HepG2 (cell line): ENCODE data around the gene MIPEP. TPM values are rescaled to one million over a fixed set of nuclear protein-coding genes. Genes with fewer than 3 reads are reported as not detected.

Experiments
- ATAC-seq: fragments of 200-7000 bp; cut with Tn5 transposase; 3 replicates; pipeline ENCODE4 v1.9.1; 2020; ENCODE audit warnings: mild to moderate bottlenecking, moderate library complexity
- BruUV-seq: library from RNA; stranded (reverse); fragments of 400-500 nt; replicated peaks from 2 replicates; lab custom pipeline; 2021; lab: Mats Ljungman, UMichigan
- CTCF ChIA-PET: fragments of 300-600 bp; formaldehyde crosslinking; extraction: SDS; loops from one replicate; lab custom pipeline; 2021; ENCODE audit warnings: low total read pairs, inconsistent platforms, low intra/inter-chr PET ratio; lab: Yijun Ruan, JAX
- POLR2A ChIA-PET: fragments of 350-600 bp; sonication (Branson Sonifier 250); formaldehyde crosslinking; loops from one replicate; lab custom pipeline; 2020; ENCODE audit warnings: antibody characterized with exemption, inconsistent platforms; lab: Yijun Ruan, JAX
- DNase-seq: peaks from one replicate; pipeline ENCODE4 v3.0.0-alpha.2; 2015; ENCODE audit warnings: low spot score
- FAIRE-seq: peaks from 3 replicates; lab custom pipeline; 2011; peaks lifted over from hg19 to GRCh38; lab: Jason Lieb, UNC
- H2AFZ ChIP-seq: one replicate; pipeline ENCODE4 v1.6.1; 2011; ENCODE audit warnings: low read length, inconsistent platforms
- H3K27ac ChIP-seq: fragments of 300-600 bp; 3 replicates; pipeline ENCODE4 v1.8.0; 2011; ENCODE audit warnings: mixed run types, mild to moderate bottlenecking, mixed read lengths, low read length, inconsistent platforms; ENCODE audit not compliant: insufficient read depth; ENCODE audit errors: extremely low read length
- H3K27me3 ChIP-seq, 2 experiments: fragments of 200-600 bp in 1 of 2; 2 replicates in 1 of 2; 3 replicates in 1 of 2; pipeline versions ENCODE4 v1.6.0 to v1.8.0; 2011; ENCODE audit warnings: low read length in 2 of 2, mild to moderate bottlenecking in 2 of 2, moderate library complexity in 2 of 2, inconsistent platforms in 1 of 2; ENCODE audit not compliant: insufficient read depth in 2 of 2, control insufficient read depth in 1 of 2
- H3K36me3 ChIP-seq, 2 experiments: fragments of 200-600 bp in 1 of 2; replicated peaks in 1 of 2; 2 replicates in 1 of 2; 3 replicates in 1 of 2; pipeline versions ENCODE4 v1.5.1 to v1.8.0; 2011; ENCODE audit warnings: low read length in 2 of 2, inconsistent platforms in 1 of 2; ENCODE audit not compliant: insufficient read depth in 2 of 2, control insufficient read depth in 1 of 2
- H3K4me1 ChIP-seq: 2 replicates; pipeline ENCODE4 v1.5.1; 2012; ENCODE audit warnings: low read length, inconsistent platforms; ENCODE audit not compliant: insufficient read depth
- H3K4me2 ChIP-seq: 2 replicates; pipeline ENCODE4 v1.6.0; 2011; ENCODE audit warnings: low read depth, low read length, inconsistent platforms
- H3K4me3 ChIP-seq, 3 experiments: fragments of 200-600 bp in 1 of 3; sonication (generic), shearing (Covaris generic) in 1 of 3; replicated peaks in 1 of 3; 2 replicates each; pipeline ENCODE4 v1.5.1; 2011 to 2016; ENCODE audit warnings: low read length in 3 of 3, inconsistent platforms in 2 of 3, low read depth in 2 of 3, mild to moderate bottlenecking in 2 of 3, control low read depth in 1 of 3, mixed read lengths in 1 of 3; ENCODE audit not compliant: insufficient read depth in 1 of 3
- H3K79me2 ChIP-seq: one replicate; pipeline ENCODE4 v1.6.1; 2011; ENCODE audit warnings: low read length, inconsistent platforms; ENCODE audit not compliant: insufficient read depth
- H3K9ac ChIP-seq: 2 replicates; pipeline ENCODE4 v1.6.0; 2011; ENCODE audit warnings: mild to moderate bottlenecking, low read depth, low read length, inconsistent platforms; ENCODE audit not compliant: insufficient read depth
- H3K9me3 ChIP-seq: 2 replicates; pipeline ENCODE4 v1.5.1; 2012; ENCODE audit warnings: mild to moderate bottlenecking, low read length
- H4K20me1 ChIP-seq: 2 replicates; pipeline ENCODE4 v1.6.0; 2011; ENCODE audit warnings: inconsistent platforms, mild to moderate bottlenecking, low read length, moderate library complexity; ENCODE audit not compliant: insufficient read depth
- HOXA5 ChIP-seq: sonication (generic); formaldehyde crosslinking; IDR thresholded peaks from 2 replicates; pipeline ENCODE4 v1.4.0; 2020; ENCODE audit warnings: missing genetic modification reagents
- MIER2 ChIP-seq: IDR thresholded peaks from 2 replicates; pipeline ENCODE4 v1.6.1; 2016; ENCODE audit warnings: missing biosample characterization, missing genetic modification reagents
- NR2F2 ChIP-seq: IDR thresholded peaks from 2 replicates; pipeline ENCODE4 v1.6.1; 2012; ENCODE audit warnings: low read depth, inconsistent platforms, borderline replicate concordance
- RARG ChIP-seq: sonication (generic); formaldehyde crosslinking; IDR thresholded peaks from 2 replicates; pipeline ENCODE4 v1.4.0; 2020; ENCODE audit warnings: low read depth, mild to moderate bottlenecking, missing genetic modification reagents
- SIN3A ChIP-seq: IDR thresholded peaks from 2 replicates; pipeline ENCODE4 v1.6.1; 2011; ENCODE audit warnings: low read depth, mild to moderate bottlenecking, control low read depth, low read length, borderline replicate concordance
- ZFP36 ChIP-seq: fragments of 150-350 bp; IDR thresholded peaks from 2 replicates; pipeline ENCODE4 v1.6.1; 2018; ENCODE audit warnings: borderline replicate concordance, low read length, low read depth; ENCODE audit not compliant: partially characterized antibody
- ZNF496 ChIP-seq: sonication (generic); formaldehyde crosslinking; IDR thresholded peaks from 2 replicates; pipeline ENCODE4 v1.8.1; 2023; ENCODE audit warnings: mild to moderate bottlenecking, moderate library complexity, missing genetic modification reagents; ENCODE audit not compliant: insufficient replicate concordance
- ZNF605 ChIP-seq: sonication (generic); formaldehyde crosslinking; IDR thresholded peaks from 2 replicates; pipeline ENCODE4 v1.8.0; 2022; ENCODE audit warnings: mild to moderate bottlenecking, missing genetic modification reagents
- WGBS: methylation state at CpG from one replicate; pipeline ENCODE4 v1.1.6; 2017; ENCODE audit warnings: low lambda C conversion rate; 5-methylcytosine and 5-hydroxymethylcytosine counted together
- in situ Hi-C: cut with HindIII; loops from 2 replicates; pipeline ENCODE4 v1.10.0; 2017; ENCODE audit warnings: low pct_unique_long_range_greater_than_20kb; ENCODE audit not compliant: extremely low pct_ligation_motif_present
- intact Hi-C: fragments of 100-400 bp; cut with micrococcal nuclease; formaldehyde crosslinking; loops from one replicate; pipeline ENCODE4 v1.10.0; 2022; ENCODE audit not compliant: unreplicated experiment
- polyA plus RNA-seq, 8 experiments: library from polyadenylated mRNA; depleted of rRNA in 3 of 8; stranded (reverse) in 7 of 8; unstranded in 1 of 8; fragments of >200 nt; fragmentation: Illumina TruSeq in 4 of 8; extraction: Trizol in 4 of 8; gene quantifications; 2 replicates each; pipeline versions ENCODE4 v1.2.1 to v1.2.3, GENCODE V29; 2011 to 2016; ENCODE audit warnings: low read depth in 4 of 8, missing spikeins in 1 of 8, mixed read lengths in 1 of 8; ENCODE audit not compliant: insufficient read depth in 1 of 8
- total RNA-seq, 5 experiments: library from RNA; depleted of rRNA; stranded (reverse); fragments of >200 nt; fragmentation: Illumina TruSeq; extraction: Trizol; gene quantifications; 2 replicates each; pipeline ENCODE4 v1.2.3, GENCODE V29; 2016; ENCODE audit warnings: low read depth in 1 of 5
- TF ChIP-seq, protein P1 (sequence below): sonication (generic); formaldehyde crosslinking; IDR thresholded peaks from 2 replicates; pipeline ENCODE4 v1.4.0; 2020; ENCODE audit warnings: low read depth, missing genetic modification reagents
- TF ChIP-seq, protein P2 (sequence below): sonication (generic); formaldehyde crosslinking; IDR thresholded peaks from 2 replicates; pipeline ENCODE4 v1.4.0; 2020; ENCODE audit warnings: missing genetic modification reagents, borderline replicate concordance

The MIPEP gene
- total and polyA plus RNA-seq, 2 of the 13 experiments (the other 11 are each of a cell fraction or from before 2014, with no cell fraction given) = 9.3 to 24.1 TPM

DNA sequence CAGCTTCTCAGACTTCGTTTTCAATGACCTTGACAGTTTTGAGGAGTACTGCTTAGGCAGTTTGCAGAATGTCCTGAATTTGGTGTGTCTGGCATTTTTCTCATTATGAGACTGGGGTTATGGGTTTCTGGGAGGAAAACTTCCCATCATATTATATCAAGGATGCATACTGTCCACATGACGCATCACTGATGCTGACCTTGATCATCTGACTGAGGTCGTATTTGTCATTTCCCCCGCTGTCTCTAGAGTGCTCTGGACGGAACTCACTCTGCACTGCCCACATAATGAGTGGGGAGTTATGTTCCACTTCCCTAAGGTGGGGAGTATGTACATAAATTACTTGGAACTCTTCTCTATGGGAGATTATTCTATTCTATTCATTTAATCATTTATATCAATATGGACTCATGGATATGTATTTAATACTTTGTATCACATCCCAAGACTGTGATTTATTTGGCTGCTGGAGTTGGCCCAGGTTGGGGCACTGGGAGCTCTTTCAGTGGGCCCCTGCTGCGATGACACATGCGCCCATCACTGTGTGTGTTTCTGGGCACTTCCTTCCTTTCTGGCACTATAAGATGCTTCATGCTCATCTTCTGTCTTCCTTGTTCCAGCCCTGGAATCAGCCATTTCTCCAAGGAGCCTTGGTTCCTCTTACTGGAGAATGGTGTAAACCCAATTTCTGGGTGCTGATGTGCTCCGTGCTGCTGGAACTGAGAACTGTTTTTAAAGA is 138.6 kb downstream of the MIPEP start:
- no peak for ATAC-seq

DNA sequence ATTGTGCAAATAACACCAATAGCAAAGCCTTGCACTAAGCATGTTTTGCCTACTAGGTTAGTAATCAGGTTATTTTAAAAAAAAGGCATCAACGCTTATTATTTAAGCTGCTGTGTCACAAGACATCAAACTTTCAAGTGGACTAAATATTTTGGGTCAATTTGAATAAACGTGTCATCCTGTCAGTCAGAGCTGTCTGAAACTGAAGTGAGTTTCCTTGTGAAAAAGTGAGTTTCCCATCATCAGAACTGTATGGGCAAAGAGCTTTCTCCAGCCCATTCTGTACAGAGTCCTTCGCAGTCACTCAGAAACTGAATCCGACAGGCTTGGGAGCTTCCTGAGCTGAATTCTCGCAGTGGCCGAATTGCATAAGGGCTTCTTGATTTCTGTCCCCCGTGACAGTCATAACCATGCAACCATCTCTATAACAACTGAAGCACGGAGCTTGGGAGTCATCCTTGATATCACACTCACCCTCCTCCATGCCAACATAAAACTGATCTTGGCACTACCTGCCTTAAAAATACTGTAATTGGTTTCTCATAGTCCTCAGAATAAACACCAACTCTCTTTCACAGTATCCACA is 139.8 kb downstream of the MIPEP start:
- H2AFZ ChIP-seq = no peak overlapping the region
- BruUV-seq = no TSS peak
- H3K9ac ChIP-seq = no peak overlapping the region
- ATAC-seq = no peak
- H3K4me1 ChIP-seq = peaks cover 43% of the 10 kb centered on the region
- no peaks in the 10 kb centered on the region for H4K20me1 ChIP-seq
- intact Hi-C loops = no loop called here
- no peak for FAIRE-seq
- H3K79me2 ChIP-seq = no peaks in the 10 kb centered on the region
- in situ Hi-C loops = no loop called here
- H3K27me3 ChIP-seq = no peaks in the 10 kb centered on the region
- no peak overlapping the region for H3K4me3 ChIP-seq
- no peaks in the 10 kb centered on the region for H3K9me3 ChIP-seq
- no peaks in the 10 kb centered on the region; a peak in 1 of 5 replicates for H3K36me3 ChIP-seq
- 87% methylated on average over 4 of the region's 8 CpGs for WGBS
- no peak for DNase-seq
- H3K27ac ChIP-seq = no peak overlapping the region
- POLR2A ChIA-PET = no interaction called here
- no peak overlapping the region for H3K4me2 ChIP-seq
- CTCF ChIA-PET = no interaction called here
- TF ChIP-seq HOXA5 (CRISPR knock-in tag) (no peak), MIER2 (CRISPR knock-in tag) (no peak), ZNF605 (CRISPR knock-in tag) (no peak), ZFP36 (no peak)
- TF ChIP-seq, protein P1, sequence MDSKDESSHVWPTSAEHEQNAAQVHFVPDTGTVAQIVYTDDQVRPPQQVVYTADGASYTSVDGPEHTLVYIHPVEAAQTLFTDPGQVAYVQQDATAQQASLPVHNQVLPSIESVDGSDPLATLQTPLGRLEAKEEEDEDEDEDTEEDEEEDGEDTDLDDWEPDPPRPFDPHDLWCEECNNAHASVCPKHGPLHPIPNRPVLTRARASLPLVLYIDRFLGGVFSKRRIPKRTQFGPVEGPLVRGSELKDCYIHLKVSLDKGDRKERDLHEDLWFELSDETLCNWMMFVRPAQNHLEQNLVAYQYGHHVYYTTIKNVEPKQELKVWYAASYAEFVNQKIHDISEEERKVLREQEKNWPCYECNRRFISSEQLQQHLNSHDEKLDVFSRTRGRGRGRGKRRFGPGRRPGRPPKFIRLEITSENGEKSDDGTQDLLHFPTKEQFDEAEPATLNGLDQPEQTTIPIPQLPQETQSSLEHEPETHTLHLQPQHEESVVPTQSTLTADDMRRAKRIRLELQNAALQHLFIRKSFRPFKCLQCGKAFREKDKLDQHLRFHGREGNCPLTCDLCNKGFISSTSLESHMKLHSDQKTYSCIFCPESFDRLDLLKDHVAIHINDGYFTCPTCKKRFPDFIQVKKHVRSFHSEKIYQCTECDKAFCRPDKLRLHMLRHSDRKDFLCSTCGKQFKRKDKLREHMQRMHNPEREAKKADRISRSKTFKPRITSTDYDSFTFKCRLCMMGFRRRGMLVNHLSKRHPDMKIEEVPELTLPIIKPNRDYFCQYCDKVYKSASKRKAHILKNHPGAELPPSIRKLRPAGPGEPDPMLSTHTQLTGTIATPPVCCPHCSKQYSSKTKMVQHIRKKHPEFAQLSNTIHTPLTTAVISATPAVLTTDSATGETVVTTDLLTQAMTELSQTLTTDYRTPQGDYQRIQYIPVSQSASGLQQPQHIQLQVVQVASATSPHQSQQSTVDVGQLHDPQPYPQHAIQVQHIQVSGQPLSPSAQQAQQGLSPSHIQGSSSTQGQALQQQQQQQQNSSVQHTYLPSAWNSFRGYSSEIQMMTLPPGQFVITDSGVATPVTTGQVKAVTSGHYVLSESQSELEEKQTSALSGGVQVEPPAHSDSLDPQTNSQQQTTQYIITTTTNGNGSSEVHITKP (CRISPR knock-in tag) = no peak

More for the DNA sequence above, 138.6 kb downstream of the MIPEP start:
- CTCF ChIA-PET = no interaction called here
- FAIRE-seq (no peak), DNase-seq (no peak)
- Histone ChIP-seq H3K79me2 (no peaks in the 10 kb centered on the region), H3K9ac (no peak overlapping the region), H4K20me1 (no peaks in the 10 kb centered on the region), H3K4me2 (no peak overlapping the region), H3K27ac (no peak overlapping the region), H3K27me3 (no peaks in the 10 kb centered on the region), H3K9me3 (no peaks in the 10 kb centered on the region), H2AFZ (no peak overlapping the region), H3K4me1 (peaks cover 47% of the 10 kb centered on the region), H3K4me3 (no peak overlapping the region), H3K36me3 (no peaks in the 10 kb centered on the region; a peak in 1 of 5 replicates)
- POLR2A ChIA-PET = no interaction called here
- no TSS peak for BruUV-seq
- TF ChIP-seq ZNF496 (CRISPR knock-in tag) (no peak), RARG (CRISPR knock-in tag) (no peak), SIN3A (no peak), NR2F2 (no peak)
- TF ChIP-seq, protein P2, sequence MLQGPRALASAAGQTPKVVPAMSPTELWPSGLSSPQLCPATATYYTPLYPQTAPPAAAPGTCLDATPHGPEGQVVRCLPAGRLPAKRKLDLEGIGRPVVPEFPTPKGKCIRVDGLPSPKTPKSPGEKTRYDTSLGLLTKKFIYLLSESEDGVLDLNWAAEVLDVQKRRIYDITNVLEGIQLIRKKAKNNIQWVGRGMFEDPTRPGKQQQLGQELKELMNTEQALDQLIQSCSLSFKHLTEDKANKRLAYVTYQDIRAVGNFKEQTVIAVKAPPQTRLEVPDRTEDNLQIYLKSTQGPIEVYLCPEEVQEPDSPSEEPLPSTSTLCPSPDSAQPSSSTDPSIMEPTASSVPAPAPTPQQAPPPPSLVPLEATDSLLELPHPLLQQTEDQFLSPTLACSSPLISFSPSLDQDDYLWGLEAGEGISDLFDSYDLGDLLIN = no peak
- in situ Hi-C loops (no loop called here), intact Hi-C loops (no loop called here)
- 91% methylated on average over 8 of the region's 8 CpGs for WGBS
